A549 treated with Hydrocortisone at 1 μM for 4 hours (cell line): ENCODE data around the gene MARCHF3. TPM values are rescaled to one million over a fixed set of nuclear protein-coding genes. Genes with fewer than 3 reads are reported as not detected.

Source experiments
- total RNA-seq: library from RNA; stranded (reverse); fragments of 200-300 nt; extraction: Qiagen RNA extraction; gene quantifications from 5 replicates; pipeline ENCODE4 v1.2.3, GENCODE V29; 2022

MARCHF3 gene
- 0.82 to 1.2 TPM (median 0.97 TPM) in 5 replicates for total RNA-seq

GRCh38 chr5:127030259-127031146 is at the start of gene MARCHF3:
MARCHF3 (minus strand) TSS chr5:127030558; CDS start chr5:126918171, 112,387 bp downstream.

GRCh38 chr5:127072861-127073846 is 42.8 kb upstream of the MARCHF3 start, which contains the start of gene C5orf63:
C5orf63 (minus strand) TSS chr5:127073502; CDS start chr5:127058995, 14,507 bp downstream.

Other genes with a start within 250 kb of the MARCHF3 start
- 2.9 to 4.6 TPM (median 3.4 TPM) in 5 replicates for gene C5orf63, start 42.9 kb upstream of the MARCHF3 start, total RNA-seq